22Rv1 (cell line): ENCODE data around the gene SPOCK3.

Source experiments
- ZFX ChIP-seq: fragments of 450-650 bp; IDR thresholded peaks from 2 replicates; pipeline ENCODE4 v1.6.1; 2017; ENCODE audit warnings: antibody characterized with exemption, borderline replicate concordance
- TF ChIP-seq, protein P1 (sequence below): fragments of 450-650 bp; IDR thresholded peaks from 2 replicates; pipeline ENCODE4 v1.5.1; 2017; ENCODE audit warnings: mild to moderate bottlenecking

GRCh38 chr4:166823848-166824247 lies 410.4 kb downstream of the SPOCK3 start:
- TF ChIP-seq, protein P1, sequence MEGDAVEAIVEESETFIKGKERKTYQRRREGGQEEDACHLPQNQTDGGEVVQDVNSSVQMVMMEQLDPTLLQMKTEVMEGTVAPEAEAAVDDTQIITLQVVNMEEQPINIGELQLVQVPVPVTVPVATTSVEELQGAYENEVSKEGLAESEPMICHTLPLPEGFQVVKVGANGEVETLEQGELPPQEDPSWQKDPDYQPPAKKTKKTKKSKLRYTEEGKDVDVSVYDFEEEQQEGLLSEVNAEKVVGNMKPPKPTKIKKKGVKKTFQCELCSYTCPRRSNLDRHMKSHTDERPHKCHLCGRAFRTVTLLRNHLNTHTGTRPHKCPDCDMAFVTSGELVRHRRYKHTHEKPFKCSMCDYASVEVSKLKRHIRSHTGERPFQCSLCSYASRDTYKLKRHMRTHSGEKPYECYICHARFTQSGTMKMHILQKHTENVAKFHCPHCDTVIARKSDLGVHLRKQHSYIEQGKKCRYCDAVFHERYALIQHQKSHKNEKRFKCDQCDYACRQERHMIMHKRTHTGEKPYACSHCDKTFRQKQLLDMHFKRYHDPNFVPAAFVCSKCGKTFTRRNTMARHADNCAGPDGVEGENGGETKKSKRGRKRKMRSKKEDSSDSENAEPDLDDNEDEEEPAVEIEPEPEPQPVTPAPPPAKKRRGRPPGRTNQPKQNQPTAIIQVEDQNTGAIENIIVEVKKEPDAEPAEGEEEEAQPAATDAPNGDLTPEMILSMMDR: no peak
- TF ChIP-seq ZFX: no peak
